ENCODE data around the gene MEGF11.

GRCh38 chr15:66162286-66162685 is 91.3 kb downstream of the MEGF11 start:
- TF ChIP-seq POLR2A (IDR thresholded peaks at IDR 0.05): no peak
- no peak for TF ChIP-seq CTCF (IDR thresholded peaks at IDR 0.05)

Data from uterus (tissue), 2 donors.